LNCaP clone FGC (cell line): ENCODE measurements around the gene DPP8.

Source experiments
- DNase-seq: peaks from one replicate; pipeline ENCODE4 v3.0.0-alpha.2; 2011; ENCODE audit warnings: low read depth
- H3K4me3 ChIP-seq: 2 replicates; pipeline ENCODE4 v1.5.1; 2011; ENCODE audit warnings: mild to moderate bottlenecking, low read depth, low read length, control low read depth
- TF ChIP-seq, protein P1 (sequence below): IDR thresholded peaks from 2 replicates; pipeline ENCODE4 v1.5.1; 2012; ENCODE audit warnings: mild to moderate bottlenecking; ENCODE audit not compliant: control insufficient read depth, insufficient read depth; ENCODE audit errors: extremely low read depth

DPP8 gene

DNA sequence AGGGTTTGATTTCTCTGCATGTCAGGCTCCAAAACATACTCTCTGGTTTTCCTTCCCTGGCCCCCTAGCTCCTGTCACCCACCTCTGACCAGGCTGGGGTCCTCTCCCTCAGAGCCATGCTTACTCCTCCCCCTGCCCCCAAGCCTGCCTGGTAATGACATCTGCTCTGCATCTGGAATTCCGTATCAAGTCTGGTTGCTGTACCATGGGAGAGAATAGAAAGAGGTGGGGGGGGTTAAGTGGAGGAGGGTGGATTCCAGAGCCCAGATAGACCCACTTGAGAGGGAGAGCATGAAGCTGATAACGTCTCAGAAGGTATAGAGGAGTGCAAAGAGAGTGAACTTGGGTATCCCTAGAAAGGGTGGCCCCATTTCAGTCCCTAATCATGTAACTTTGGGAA lies 98.9 kb downstream of the DPP8 start:
- TF ChIP-seq, protein P1, sequence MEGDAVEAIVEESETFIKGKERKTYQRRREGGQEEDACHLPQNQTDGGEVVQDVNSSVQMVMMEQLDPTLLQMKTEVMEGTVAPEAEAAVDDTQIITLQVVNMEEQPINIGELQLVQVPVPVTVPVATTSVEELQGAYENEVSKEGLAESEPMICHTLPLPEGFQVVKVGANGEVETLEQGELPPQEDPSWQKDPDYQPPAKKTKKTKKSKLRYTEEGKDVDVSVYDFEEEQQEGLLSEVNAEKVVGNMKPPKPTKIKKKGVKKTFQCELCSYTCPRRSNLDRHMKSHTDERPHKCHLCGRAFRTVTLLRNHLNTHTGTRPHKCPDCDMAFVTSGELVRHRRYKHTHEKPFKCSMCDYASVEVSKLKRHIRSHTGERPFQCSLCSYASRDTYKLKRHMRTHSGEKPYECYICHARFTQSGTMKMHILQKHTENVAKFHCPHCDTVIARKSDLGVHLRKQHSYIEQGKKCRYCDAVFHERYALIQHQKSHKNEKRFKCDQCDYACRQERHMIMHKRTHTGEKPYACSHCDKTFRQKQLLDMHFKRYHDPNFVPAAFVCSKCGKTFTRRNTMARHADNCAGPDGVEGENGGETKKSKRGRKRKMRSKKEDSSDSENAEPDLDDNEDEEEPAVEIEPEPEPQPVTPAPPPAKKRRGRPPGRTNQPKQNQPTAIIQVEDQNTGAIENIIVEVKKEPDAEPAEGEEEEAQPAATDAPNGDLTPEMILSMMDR, result no peak
- no peak for DNase-seq
- no peak overlapping the region for H3K4me3 ChIP-seq

DNA sequence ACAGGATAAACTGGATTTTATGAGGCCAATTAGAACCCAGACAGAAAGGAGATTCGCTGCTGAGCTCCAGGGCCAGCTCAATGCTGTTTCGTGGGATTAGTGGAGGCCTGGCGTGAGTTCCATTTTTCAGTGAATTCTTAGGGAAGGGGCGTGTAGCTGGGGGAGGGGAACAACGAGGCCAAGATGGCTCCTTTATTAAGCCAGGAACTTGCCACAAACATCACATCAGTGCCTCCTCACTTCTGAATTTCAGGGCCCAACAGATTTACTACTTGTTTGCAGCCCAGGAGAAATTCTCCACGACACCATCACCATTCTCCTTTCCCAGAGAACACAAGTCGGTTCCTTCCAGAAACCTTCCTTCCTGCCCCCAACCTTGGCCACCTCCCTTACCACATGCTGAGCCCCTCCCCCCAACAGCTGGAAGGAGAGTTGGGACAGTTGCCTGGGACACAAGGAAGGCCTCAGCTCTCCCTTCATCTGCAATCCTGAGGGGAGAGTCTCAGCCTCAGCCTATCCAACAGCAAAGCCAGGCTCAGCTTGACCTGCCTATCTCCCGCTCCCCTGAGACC lies 100.6 kb downstream of the DPP8 start:
- TF ChIP-seq, protein P1, result no peak
- DNase-seq, result no peak
- H3K4me3 ChIP-seq, result no peak overlapping the region

DNA sequence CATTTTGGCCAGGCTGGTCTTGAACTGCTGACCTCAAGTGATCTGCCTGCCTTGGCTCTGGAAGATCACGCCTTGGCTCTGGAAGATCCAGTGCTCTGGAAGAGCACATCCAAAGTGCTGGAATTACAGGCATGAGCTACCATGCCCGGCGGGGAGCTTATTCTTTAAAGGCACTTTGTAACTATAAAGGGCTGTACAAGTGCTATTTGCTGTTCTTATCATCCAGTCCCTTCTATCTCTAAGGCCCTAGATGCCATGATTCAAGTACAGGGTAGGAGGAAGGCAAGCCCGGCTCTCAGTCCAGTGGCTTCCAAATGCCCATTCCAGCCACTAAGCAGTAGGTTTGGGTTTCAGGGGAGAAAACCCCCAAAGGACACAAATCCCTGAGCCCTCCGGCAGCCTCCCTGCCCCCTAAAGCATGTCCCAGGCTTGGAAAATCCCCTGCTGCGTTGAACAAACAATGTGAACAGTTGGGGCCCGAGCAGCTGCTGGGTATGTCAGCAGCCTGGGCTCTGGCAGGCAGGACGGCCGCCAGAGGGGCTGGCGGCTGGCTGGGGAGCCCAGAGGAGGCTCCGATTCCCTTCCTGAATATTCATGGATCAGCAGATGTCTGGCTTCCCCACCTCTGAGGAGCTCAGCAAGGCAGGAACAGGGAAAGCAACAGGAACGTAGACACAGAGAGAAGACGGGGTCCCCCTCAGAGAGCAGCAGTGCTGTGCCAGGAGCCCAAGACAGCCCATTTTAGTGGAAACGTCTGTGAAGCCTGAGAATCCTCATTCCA lies 102.5 kb downstream of the DPP8 start:
- TF ChIP-seq, protein P1, result no peak
- H3K4me3 ChIP-seq, result no peak overlapping the region
- no peak for DNase-seq

DNA sequence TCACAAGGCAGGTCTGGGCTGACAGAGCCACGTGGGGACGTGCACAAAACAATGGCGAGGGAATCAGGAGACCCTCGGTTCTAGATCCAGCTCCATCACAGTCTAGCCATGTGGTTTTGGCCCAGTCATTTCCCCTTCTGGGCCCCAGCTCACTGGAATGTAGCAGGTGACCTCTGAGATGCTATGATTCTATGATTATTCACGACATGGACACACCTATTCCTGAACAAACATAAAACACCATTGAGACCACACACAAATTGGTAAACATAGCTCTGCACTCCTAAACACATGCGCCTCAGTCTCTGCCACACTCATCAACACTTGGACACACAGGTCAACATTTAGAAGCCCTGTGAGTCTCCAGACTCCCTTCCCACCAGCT lies 103.7 kb downstream of the DPP8 start:
- no peak overlapping the region for H3K4me3 ChIP-seq
- TF ChIP-seq, protein P1, result no peak
- DNase-seq, result no peak

DNA sequence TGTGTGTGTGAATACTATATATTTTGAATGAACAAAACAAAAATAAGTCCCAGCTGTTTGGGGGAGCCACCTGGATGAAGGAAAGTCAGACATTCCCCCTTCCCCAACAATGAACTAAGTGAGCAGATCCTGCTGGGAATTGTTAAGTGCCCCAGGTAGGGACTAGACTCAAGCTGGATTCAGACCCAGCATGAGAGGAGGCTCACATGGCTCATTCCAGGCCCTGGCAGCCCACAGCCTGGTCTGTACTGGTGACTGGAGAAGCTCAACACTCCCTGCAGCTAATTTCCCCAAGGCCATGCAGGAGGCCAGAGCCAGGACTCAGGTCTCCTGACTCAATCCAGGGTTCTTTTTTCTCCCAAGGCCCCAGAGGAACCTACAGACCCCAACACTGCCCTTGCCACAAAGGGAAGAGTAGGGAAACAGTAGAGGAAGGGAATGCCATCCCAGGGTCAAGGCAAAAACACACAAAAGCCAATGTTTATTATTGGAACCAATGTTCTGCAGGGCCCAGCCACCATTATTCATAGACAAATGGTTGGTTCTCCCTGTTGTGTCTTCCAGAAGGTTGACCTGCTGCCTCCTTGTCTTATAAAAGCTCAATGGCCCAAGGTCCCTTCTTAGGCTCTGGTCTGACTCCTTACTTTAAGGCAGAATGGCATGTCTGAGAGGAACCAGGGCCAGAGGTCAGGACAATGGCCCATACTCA lies 104.3 kb downstream of the DPP8 start:
- TF ChIP-seq, protein P1, result no peak
- no peak for DNase-seq
- no peak overlapping the region for H3K4me3 ChIP-seq

DNA sequence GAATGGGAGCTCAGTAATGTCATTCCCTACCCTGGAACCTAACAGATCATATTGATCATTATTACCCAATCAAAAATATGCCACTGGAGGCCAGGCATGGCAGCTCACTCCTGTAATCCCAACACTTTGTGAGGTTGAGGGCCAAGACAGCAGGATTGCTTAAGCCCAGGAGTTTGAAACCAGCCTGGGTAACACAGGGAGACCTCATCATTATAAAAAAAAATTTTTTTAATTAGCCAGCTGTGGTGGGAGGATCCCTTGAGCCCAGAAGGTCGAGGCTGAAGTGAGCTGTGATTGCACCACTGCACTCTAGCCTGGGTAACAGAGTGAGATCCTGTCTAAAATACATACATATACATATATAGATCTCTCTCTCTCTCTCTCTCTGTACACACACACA lies 104.9 kb downstream of the DPP8 start:
- TF ChIP-seq, protein P1, result no peak
- H3K4me3 ChIP-seq, result no peak overlapping the region
- DNase-seq, result no peak
